ENCODE data around the gene P2RY2.

The P2RY2 gene

DNA sequence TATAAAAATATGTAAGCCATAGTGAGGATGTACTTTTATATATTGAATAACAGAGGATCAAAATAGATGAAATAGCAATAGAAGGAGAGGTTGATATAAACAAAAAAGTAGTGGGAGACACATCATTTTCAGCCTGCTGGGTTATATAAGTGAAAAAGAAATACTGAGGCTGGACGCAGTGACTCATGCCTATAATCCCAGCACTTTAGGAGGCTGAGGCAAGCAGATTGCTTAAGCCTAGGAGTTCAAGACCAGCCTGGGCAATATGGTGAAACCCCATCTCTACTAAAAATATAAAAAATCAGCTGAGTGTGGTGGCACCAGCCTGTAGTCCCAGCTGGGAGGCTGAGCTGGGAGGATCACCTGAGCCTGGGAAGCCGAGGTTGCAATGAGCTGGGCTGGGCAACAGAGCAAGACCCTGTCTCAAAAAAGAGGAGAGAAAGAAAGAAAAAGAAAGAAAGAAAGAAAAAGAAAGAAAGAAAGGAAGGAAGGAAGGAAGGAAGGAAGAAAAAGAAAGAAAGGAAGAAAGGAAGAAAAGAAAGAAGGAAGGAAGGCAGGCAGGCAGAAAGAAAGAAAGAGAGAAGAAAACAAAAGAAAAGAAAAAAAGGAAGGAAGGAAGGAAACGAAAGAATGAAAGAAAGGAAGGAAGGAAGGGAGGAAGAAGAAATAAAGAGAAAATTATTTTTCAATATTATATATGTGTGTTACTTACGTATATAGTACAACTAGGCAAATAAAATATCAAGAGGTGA is 7.0 kb upstream of the P2RY2 start:
- H3K4me2 ChIP-seq (ENCODE audit: insufficient read depth, low read length, poor library complexity, severe bottlenecking) = no peak overlapping the region
- H2AK5ac ChIP-seq (ENCODE audit: low read depth, low read length) = no peak overlapping the region
- H3K4ac ChIP-seq (ENCODE audit: low read length) = no peak overlapping the region
- H2BK120ac ChIP-seq (ENCODE audit: low read depth, low read length) = no peak overlapping the region
- H4K8ac ChIP-seq (ENCODE audit: low read depth, low read length) = no peak overlapping the region
- H2BK12ac ChIP-seq (ENCODE audit: low read length) = no peak overlapping the region
- H2AFZ ChIP-seq (ENCODE audit: low read length) = no peak overlapping the region
- no peak overlapping the region for H3K18ac ChIP-seq (ENCODE audit: low read length)
- no peak overlapping the region for H3K23ac ChIP-seq (ENCODE audit: low read depth, low read length, poor library complexity)
- no peak for DNase-seq (ENCODE audit: low spot score)
- no peak overlapping the region for H3K14ac ChIP-seq (ENCODE audit: low read length)
- no peak overlapping the region for H3K27ac ChIP-seq (replicated peaks; ENCODE audit: low read length)
- no peak overlapping the region for H3K4me3 ChIP-seq (ENCODE audit: low read length in 2 of 2)
- no peak overlapping the region for H2BK5ac ChIP-seq (ENCODE audit: low read length)
- H3K79me1 ChIP-seq (ENCODE audit: low read depth, low read length) = no peaks in the 10 kb centered on the region
- peaks cover 0 to 17% (median 0%) of the 10 kb centered on the region in 3 experiments for H3K27me3 ChIP-seq (ENCODE audit: control insufficient read depth in 3 of 3, insufficient read depth in 3 of 3, low read depth in 1 of 3, low read length in 3 of 3)
- 89% methylated on average over 1 of the region's 4 CpGs; no CpG with 5 or more reads in 1 of the 2 donors for WGBS, 2 donors (ENCODE audit: extremely low coverage in 2 of 2, insufficient read length in 2 of 2, insufficient replicate concordance in 1 of 2)
- H3K4me1 ChIP-seq (ENCODE audit: control insufficient read depth in 2 of 2, insufficient read depth in 1 of 2, low read depth in 1 of 2, low read length in 2 of 2) = peaks cover 12 to 14% of the 10 kb centered on the region in 2 donors
- no peaks in the 10 kb centered on the region for H3K9me3 ChIP-seq (replicated peaks in 1 of 2; ENCODE audit: control insufficient read depth in 2 of 2, insufficient read depth in 1 of 2, low read depth in 1 of 2, low read length in 2 of 2)
- no peaks in the 10 kb centered on the region for H3K36me3 ChIP-seq (replicated peaks in 1 of 2; ENCODE audit: control insufficient read depth in 2 of 2, insufficient read depth in 2 of 2, low read length in 2 of 2)
- no peak overlapping the region for H2BK15ac ChIP-seq (ENCODE audit: low read length)
- H4K91ac ChIP-seq (ENCODE audit: low read depth, low read length, poor library complexity) = no peak overlapping the region
- no peak overlapping the region for H3K9ac ChIP-seq (ENCODE audit: low read depth, low read length, poor library complexity)

DNA sequence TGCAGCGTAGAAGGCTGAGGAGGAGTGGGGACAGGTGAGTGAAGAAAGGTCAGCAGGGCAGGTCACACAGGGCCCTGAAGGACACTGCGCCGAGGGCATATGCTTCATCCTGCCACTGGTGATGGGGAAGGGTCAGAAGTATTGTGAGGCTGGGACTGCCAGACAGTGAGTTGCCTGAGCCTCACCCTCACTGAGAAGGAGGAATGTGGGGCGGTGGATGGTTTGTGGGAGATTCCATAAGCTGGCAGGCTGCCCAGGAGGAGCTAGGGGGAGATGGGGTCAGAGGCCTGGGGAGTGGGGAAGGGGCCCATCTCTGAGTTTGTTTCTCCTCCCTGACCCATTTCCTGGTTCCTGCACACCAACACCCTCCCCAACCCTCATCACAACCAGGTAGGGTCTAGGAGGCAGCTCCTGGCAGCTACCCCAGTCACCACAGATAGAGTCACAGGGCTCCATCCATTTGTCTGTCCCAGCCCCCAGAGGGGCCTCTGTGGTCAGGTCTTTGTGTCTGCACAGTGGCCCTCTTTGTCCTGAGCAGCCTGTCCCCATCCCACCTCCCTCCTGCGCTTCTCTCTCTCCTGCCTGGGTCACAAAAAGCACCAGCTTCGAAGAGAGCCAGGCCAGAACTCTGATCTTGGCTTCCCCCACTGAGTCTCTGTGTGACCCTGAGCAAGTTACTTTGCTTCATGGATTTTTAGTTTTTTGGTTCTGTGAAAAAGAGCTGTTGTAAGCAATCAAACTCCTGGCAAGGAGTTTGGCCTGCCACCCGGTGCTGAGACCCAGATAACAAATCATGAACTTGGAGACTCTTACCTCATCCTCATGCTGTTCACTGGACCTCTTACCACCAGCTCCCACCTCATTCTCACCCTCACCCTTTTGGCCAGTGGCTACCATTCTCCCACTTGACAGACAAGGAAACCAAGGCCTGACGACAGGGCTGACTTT is 4.6 kb upstream of the P2RY2 start:
- peak overlapping the region; percentile 26 for H2BK12ac ChIP-seq (ENCODE audit: low read length)
- no CpG with 5 or more reads among the region's 8 CpGs for WGBS, 2 donors (ENCODE audit: extremely low coverage in 2 of 2, insufficient read length in 2 of 2, insufficient replicate concordance in 1 of 2)
- peak overlapping the region; percentile 17 for H2BK15ac ChIP-seq (ENCODE audit: low read length)
- peaks cover 0 to 41% (median 9%) of the 10 kb centered on the region in 3 experiments for H3K27me3 ChIP-seq (ENCODE audit: control insufficient read depth in 3 of 3, insufficient read depth in 3 of 3, low read depth in 1 of 3, low read length in 3 of 3)
- H2BK5ac ChIP-seq (ENCODE audit: low read length) = peak overlapping the region; percentile 59
- no peak overlapping the region for H4K8ac ChIP-seq (ENCODE audit: low read depth, low read length)
- H3K27ac ChIP-seq (replicated peaks; ENCODE audit: low read length) = no peak overlapping the region
- H2AK5ac ChIP-seq (ENCODE audit: low read depth, low read length) = peak overlapping the region; percentile 76
- H3K4me3 ChIP-seq (ENCODE audit: low read length in 2 of 2) = no peak overlapping the region
- peaks cover 12 to 20% of the 10 kb centered on the region in 2 donors for H3K4me1 ChIP-seq (ENCODE audit: control insufficient read depth in 2 of 2, insufficient read depth in 1 of 2, low read depth in 1 of 2, low read length in 2 of 2)
- no peaks in the 10 kb centered on the region for H3K36me3 ChIP-seq (replicated peaks in 1 of 2; ENCODE audit: control insufficient read depth in 2 of 2, insufficient read depth in 2 of 2, low read length in 2 of 2)
- H3K4me2 ChIP-seq (ENCODE audit: insufficient read depth, low read length, poor library complexity, severe bottlenecking) = no peak overlapping the region
- H3K18ac ChIP-seq (ENCODE audit: low read length) = peak overlapping the region; percentile 82
- DNase-seq (ENCODE audit: low spot score) = no peak
- H3K4ac ChIP-seq (ENCODE audit: low read length) = no peak overlapping the region
- H3K9me3 ChIP-seq (replicated peaks in 1 of 2; ENCODE audit: control insufficient read depth in 2 of 2, insufficient read depth in 1 of 2, low read depth in 1 of 2, low read length in 2 of 2) = peaks cover 0 to 3% of the 10 kb centered on the region in 2 donors
- H2BK120ac ChIP-seq (ENCODE audit: low read depth, low read length) = peak overlapping the region; percentile 56
- H3K14ac ChIP-seq (ENCODE audit: low read length) = no peak overlapping the region
- H4K91ac ChIP-seq (ENCODE audit: low read depth, low read length, poor library complexity) = no peak overlapping the region
- H3K23ac ChIP-seq (ENCODE audit: low read depth, low read length, poor library complexity) = peak overlapping the region; percentile 21
- H3K79me1 ChIP-seq (ENCODE audit: low read depth, low read length) = no peaks in the 10 kb centered on the region
- peak overlapping the region; percentile 69 for H2AFZ ChIP-seq (ENCODE audit: low read length)
- H3K9ac ChIP-seq (ENCODE audit: low read depth, low read length, poor library complexity) = no peak overlapping the region

DNA sequence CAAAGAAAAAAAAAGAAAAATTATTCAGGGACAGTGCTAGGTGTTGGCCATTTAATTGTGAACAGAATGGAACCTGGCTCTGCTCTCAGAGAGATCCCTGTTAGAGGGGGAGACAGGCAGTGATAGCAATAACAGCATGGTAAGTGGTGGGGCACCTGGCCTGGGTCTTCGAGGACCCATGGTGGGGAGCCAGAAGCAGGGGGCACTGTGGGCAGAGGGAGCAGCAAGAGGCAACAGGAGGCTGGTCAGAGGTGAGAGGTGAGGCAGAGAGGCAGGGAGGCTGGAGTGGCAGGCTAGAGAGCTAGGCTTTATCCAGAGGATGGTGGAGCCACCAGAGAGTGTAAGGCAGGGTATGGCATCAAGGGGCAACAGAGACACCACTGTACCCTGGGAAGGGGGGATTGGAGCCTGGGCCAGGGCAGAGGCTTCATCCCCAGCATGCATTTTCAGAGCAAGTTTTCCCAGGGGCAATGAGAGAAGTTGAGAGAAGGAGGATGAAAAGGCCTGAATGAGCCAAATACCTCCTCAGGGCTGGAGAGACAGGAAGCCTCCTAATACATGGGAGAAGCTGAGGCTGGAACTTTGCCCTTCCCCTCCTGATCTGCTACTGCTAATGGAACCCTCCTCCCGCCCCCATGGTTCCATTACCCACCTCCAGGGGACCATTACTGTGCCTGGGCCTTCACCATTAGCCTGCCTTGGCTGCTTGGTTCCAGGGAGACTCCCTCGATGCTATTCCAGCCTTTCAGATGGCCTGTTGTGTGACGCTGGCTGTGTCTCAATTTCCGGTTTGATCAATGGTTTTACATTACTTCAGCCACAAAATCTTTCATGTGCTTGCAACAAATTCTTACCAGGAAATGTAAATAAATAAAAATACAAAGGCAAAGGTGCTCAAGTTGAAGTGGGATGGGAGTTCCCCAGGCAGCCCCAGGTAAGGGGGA is 2.6 kb upstream of the P2RY2 start:
- H2BK120ac ChIP-seq (ENCODE audit: low read depth, low read length) = no peak overlapping the region
- peaks cover 0 to 61% (median 22%) of the 10 kb centered on the region in 3 experiments for H3K27me3 ChIP-seq (ENCODE audit: control insufficient read depth in 3 of 3, insufficient read depth in 3 of 3, low read depth in 1 of 3, low read length in 3 of 3)
- WGBS, 2 donors (ENCODE audit: extremely low coverage in 2 of 2, insufficient read length in 2 of 2, insufficient replicate concordance in 1 of 2) = no CpG with 5 or more reads among the region's 5 CpGs
- H3K36me3 ChIP-seq (replicated peaks in 1 of 2; ENCODE audit: control insufficient read depth in 2 of 2, insufficient read depth in 2 of 2, low read length in 2 of 2) = no peaks in the 10 kb centered on the region
- H3K14ac ChIP-seq (ENCODE audit: low read length) = no peak overlapping the region
- peak overlapping the region; percentile 53 for H3K23ac ChIP-seq (ENCODE audit: low read depth, low read length, poor library complexity)
- no peak overlapping the region for H3K4me3 ChIP-seq (ENCODE audit: low read length in 2 of 2)
- no peak overlapping the region for H3K4me2 ChIP-seq (ENCODE audit: insufficient read depth, low read length, poor library complexity, severe bottlenecking)
- H3K4ac ChIP-seq (ENCODE audit: low read length) = no peak overlapping the region
- H3K79me1 ChIP-seq (ENCODE audit: low read depth, low read length) = no peaks in the 10 kb centered on the region
- H2AFZ ChIP-seq (ENCODE audit: low read length) = no peak overlapping the region
- H3K27ac ChIP-seq (replicated peaks; ENCODE audit: low read length) = no peak overlapping the region
- peak overlapping the region; percentile 96 for H4K91ac ChIP-seq (ENCODE audit: low read depth, low read length, poor library complexity)
- DNase-seq (ENCODE audit: low spot score) = no peak
- H4K8ac ChIP-seq (ENCODE audit: low read depth, low read length) = no peak overlapping the region
- peaks cover 0 to 3% of the 10 kb centered on the region in 2 donors for H3K9me3 ChIP-seq (replicated peaks in 1 of 2; ENCODE audit: control insufficient read depth in 2 of 2, insufficient read depth in 1 of 2, low read depth in 1 of 2, low read length in 2 of 2)
- H3K18ac ChIP-seq (ENCODE audit: low read length) = peak overlapping the region; percentile 84
- H2AK5ac ChIP-seq (ENCODE audit: low read depth, low read length) = peak overlapping the region; percentile 71
- H2BK12ac ChIP-seq (ENCODE audit: low read length) = peak overlapping the region; percentile 64
- H3K4me1 ChIP-seq (ENCODE audit: control insufficient read depth in 2 of 2, insufficient read depth in 1 of 2, low read depth in 1 of 2, low read length in 2 of 2) = peaks cover 17 to 22% of the 10 kb centered on the region in 2 donors
- no peak overlapping the region for H2BK5ac ChIP-seq (ENCODE audit: low read length)
- H2BK15ac ChIP-seq (ENCODE audit: low read length) = peak overlapping the region; percentile 90
- H3K9ac ChIP-seq (ENCODE audit: low read depth, low read length, poor library complexity) = peak overlapping the region; percentile 13
